ENCODE measurements around the gene RNASEL.
"Not testable (repeated sequence)": the region's sequence is repeated elsewhere in the genome, so short reads cannot be mapped to it uniquely, and the experiment has no call there.

The RNASEL gene

GRCh38 chr1:182563095-182563494 is 26.0 kb downstream of the RNASEL start:
- H3K27me3 ChIP-seq (ENCODE audit: control insufficient read depth, insufficient read depth, low read length) = no peaks in the 10 kb centered on the region
- H3K36me3 ChIP-seq (ENCODE audit: control insufficient read depth, insufficient read depth, low read length) = no peaks in the 10 kb centered on the region
- no peak overlapping the region for H3K27ac ChIP-seq (ENCODE audit: low read depth, low read length)
- H3K4me1 ChIP-seq (ENCODE audit: control insufficient read depth, insufficient read depth, low read length) = no peaks in the 10 kb centered on the region
- H3K9ac ChIP-seq (ENCODE audit: low read length) = no peak overlapping the region
- H3K4me3 ChIP-seq (ENCODE audit: low read length) = no peak overlapping the region

- no peak overlapping the region for H3K4me3 ChIP-seq (ENCODE audit: low read length)
- no peak overlapping the region for H3K9ac ChIP-seq (ENCODE audit: low read length)
- no peaks in the 10 kb centered on the region for H3K36me3 ChIP-seq (ENCODE audit: control insufficient read depth, insufficient read depth, low read length)
- no peaks in the 10 kb centered on the region for H3K4me1 ChIP-seq (ENCODE audit: control insufficient read depth, insufficient read depth, low read length)
- no peak overlapping the region for H3K27ac ChIP-seq (ENCODE audit: low read depth, low read length)
- no peaks in the 10 kb centered on the region for H3K27me3 ChIP-seq (ENCODE audit: control insufficient read depth, insufficient read depth, low read length)
These were observed 27.6 kb downstream of the RNASEL start for GRCh38 chr1:182561456-182561855.

- no peak overlapping the region for H3K4me3 ChIP-seq (ENCODE audit: low read length)
- H3K27ac ChIP-seq (ENCODE audit: low read depth, low read length) = no peak overlapping the region
- H3K36me3 ChIP-seq (ENCODE audit: control insufficient read depth, insufficient read depth, low read length) = no peaks in the 10 kb centered on the region
- no peaks in the 10 kb centered on the region for H3K4me1 ChIP-seq (ENCODE audit: control insufficient read depth, insufficient read depth, low read length)
- H3K27me3 ChIP-seq (ENCODE audit: control insufficient read depth, insufficient read depth, low read length) = no peaks in the 10 kb centered on the region
- H3K9ac ChIP-seq (ENCODE audit: low read length) = no peak overlapping the region
These were observed 28.6 kb downstream of the RNASEL start for GRCh38 chr1:182560392-182560984.

GRCh38 chr1:182556279-182556678 is 32.8 kb downstream of the RNASEL start:
- Histone ChIP-seq H3K27ac (ENCODE audit: low read depth, low read length) (no peak overlapping the region), H3K4me3 (ENCODE audit: low read length) (no peak overlapping the region)

GRCh38 chr1:182555493-182555892 is 33.6 kb downstream of the RNASEL start:
- no peaks in the 10 kb centered on the region for H3K4me1 ChIP-seq (ENCODE audit: control insufficient read depth, insufficient read depth, low read length)
- no peak overlapping the region for H3K27ac ChIP-seq (ENCODE audit: low read depth, low read length)
- H3K27me3 ChIP-seq (ENCODE audit: control insufficient read depth, insufficient read depth, low read length) = no peaks in the 10 kb centered on the region
- no peaks in the 10 kb centered on the region for H3K36me3 ChIP-seq (ENCODE audit: control insufficient read depth, insufficient read depth, low read length)
- no peak overlapping the region for H3K4me3 ChIP-seq (ENCODE audit: low read length)
- no peak overlapping the region for H3K9ac ChIP-seq (ENCODE audit: low read length)

More at GRCh38 chr1:182556279-182556678, 32.8 kb downstream of the RNASEL start:
- Histone ChIP-seq H3K9ac (ENCODE audit: low read length) (no peak overlapping the region), H3K27me3 (ENCODE audit: control insufficient read depth, insufficient read depth, low read length) (no peaks in the 10 kb centered on the region), H3K36me3 (ENCODE audit: control insufficient read depth, insufficient read depth, low read length) (no peaks in the 10 kb centered on the region), H3K4me1 (ENCODE audit: control insufficient read depth, insufficient read depth, low read length) (no peaks in the 10 kb centered on the region)

GRCh38 chr1:182552527-182552926 is 36.5 kb downstream of the RNASEL start:
- no peak overlapping the region for H3K27ac ChIP-seq (ENCODE audit: low read depth, low read length)
- no peaks in the 10 kb centered on the region for H3K36me3 ChIP-seq (ENCODE audit: control insufficient read depth, insufficient read depth, low read length)
- H3K27me3 ChIP-seq (ENCODE audit: control insufficient read depth, insufficient read depth, low read length) = no peaks in the 10 kb centered on the region
- no peaks in the 10 kb centered on the region for H3K4me1 ChIP-seq (ENCODE audit: control insufficient read depth, insufficient read depth, low read length)
- H3K9ac ChIP-seq (ENCODE audit: low read length) = no peak overlapping the region
- H3K4me3 ChIP-seq (ENCODE audit: low read length) = no peak overlapping the region

GRCh38 chr1:182549811-182550210 is 39.2 kb downstream of the RNASEL start:
- no peak overlapping the region for H3K9ac ChIP-seq (ENCODE audit: low read length)
- no peak overlapping the region for H3K4me3 ChIP-seq (ENCODE audit: low read length)
- H3K27ac ChIP-seq (ENCODE audit: low read depth, low read length) = no peak overlapping the region
- H3K36me3 ChIP-seq (ENCODE audit: control insufficient read depth, insufficient read depth, low read length) = no peaks in the 10 kb centered on the region
- H3K4me1 ChIP-seq (ENCODE audit: control insufficient read depth, insufficient read depth, low read length) = no peaks in the 10 kb centered on the region
- H3K27me3 ChIP-seq (ENCODE audit: control insufficient read depth, insufficient read depth, low read length) = no peaks in the 10 kb centered on the region

GRCh38 chr1:182549346-182549745 is 39.7 kb downstream of the RNASEL start:
- Histone ChIP-seq H3K4me1 (ENCODE audit: control insufficient read depth, insufficient read depth, low read length) (no peaks in the 10 kb centered on the region), H3K36me3 (ENCODE audit: control insufficient read depth, insufficient read depth, low read length) (no peaks in the 10 kb centered on the region), H3K9ac (ENCODE audit: low read length) (no peak overlapping the region), H3K27me3 (ENCODE audit: control insufficient read depth, insufficient read depth, low read length) (no peaks in the 10 kb centered on the region), H3K4me3 (ENCODE audit: low read length) (no peak overlapping the region), H3K27ac (ENCODE audit: low read depth, low read length) (no peak overlapping the region)

- Histone ChIP-seq H3K4me3 (ENCODE audit: low read length) (no peak overlapping the region), H3K27me3 (ENCODE audit: control insufficient read depth, insufficient read depth, low read length) (no peaks in the 10 kb centered on the region), H3K36me3 (ENCODE audit: control insufficient read depth, insufficient read depth, low read length) (no peaks in the 10 kb centered on the region), H3K27ac (ENCODE audit: low read depth, low read length) (no peak overlapping the region), H3K9ac (ENCODE audit: low read length) (no peak overlapping the region), H3K4me1 (ENCODE audit: control insufficient read depth, insufficient read depth, low read length) (no peaks in the 10 kb centered on the region)
These were observed 55.2 kb downstream of the RNASEL start for GRCh38 chr1:182533896-182534295.

GRCh38 chr1:182528206-182528605 is 60.9 kb downstream of the RNASEL start:
- not testable (repeated sequence) for H3K27me3 ChIP-seq (ENCODE audit: control insufficient read depth, insufficient read depth, low read length); H3K4me3 ChIP-seq (ENCODE audit: low read length); H3K36me3 ChIP-seq (ENCODE audit: control insufficient read depth, insufficient read depth, low read length); H3K4me1 ChIP-seq (ENCODE audit: control insufficient read depth, insufficient read depth, low read length); H3K9ac ChIP-seq (ENCODE audit: low read length); H3K27ac ChIP-seq (ENCODE audit: low read depth, low read length)

GRCh38 chr1:182527680-182528079 is 61.4 kb downstream of the RNASEL start:
- Histone ChIP-seq H3K27me3 (ENCODE audit: control insufficient read depth, insufficient read depth, low read length) (no peaks in the 10 kb centered on the region), H3K4me1 (ENCODE audit: control insufficient read depth, insufficient read depth, low read length) (no peaks in the 10 kb centered on the region), H3K4me3 (ENCODE audit: low read length) (no peak overlapping the region), H3K36me3 (ENCODE audit: control insufficient read depth, insufficient read depth, low read length) (no peaks in the 10 kb centered on the region), H3K27ac (ENCODE audit: low read depth, low read length) (no peak overlapping the region), H3K9ac (ENCODE audit: low read length) (no peak overlapping the region)

- Histone ChIP-seq H3K27me3 (ENCODE audit: control insufficient read depth, insufficient read depth, low read length) (no peaks in the 10 kb centered on the region), H3K27ac (ENCODE audit: low read depth, low read length) (no peak overlapping the region), H3K4me1 (ENCODE audit: control insufficient read depth, insufficient read depth, low read length) (no peaks in the 10 kb centered on the region), H3K4me3 (ENCODE audit: low read length) (no peak overlapping the region), H3K9ac (ENCODE audit: low read length) (no peak overlapping the region), H3K36me3 (ENCODE audit: control insufficient read depth, insufficient read depth, low read length) (no peaks in the 10 kb centered on the region)
These were observed 63.7 kb downstream of the RNASEL start for GRCh38 chr1:182525342-182525741.
